Effector CD4-positive, alpha-beta T cell (primary cell): ENCODE results near the gene UGCG.
A peak's percentile ranks its signal among the peaks of the same experiment; 100 is the strongest.
"Not testable (repeated sequence)": the region's sequence is repeated elsewhere in the genome, so short reads cannot be mapped to it uniquely, and the experiment has no call there.

Source experiments
- DNase-seq: peaks from one replicate; pipeline ENCODE4 v3.0.0-alpha.2; 2020
- total RNA-seq: gene quantifications from one replicate; lab custom pipeline; 2026; lab: John Stamatoyannopoulos, UW

UGCG gene
- total RNA-seq: 101 reads per million, percentile 83 among the genes with 10 or more reads in this experiment

- DNase-seq: peak; percentile 80
These were observed at the start of gene UGCG for GRCh38 chr9:111895996-111896941. Gene UGCG (plus strand): TSS chr9:111896814. CDS start chr9:111897216, 402 bp downstream.

- no peak for DNase-seq
These were observed 45.1 kb upstream of the UGCG start for GRCh38 chr9:111851553-111851952.

DNA sequence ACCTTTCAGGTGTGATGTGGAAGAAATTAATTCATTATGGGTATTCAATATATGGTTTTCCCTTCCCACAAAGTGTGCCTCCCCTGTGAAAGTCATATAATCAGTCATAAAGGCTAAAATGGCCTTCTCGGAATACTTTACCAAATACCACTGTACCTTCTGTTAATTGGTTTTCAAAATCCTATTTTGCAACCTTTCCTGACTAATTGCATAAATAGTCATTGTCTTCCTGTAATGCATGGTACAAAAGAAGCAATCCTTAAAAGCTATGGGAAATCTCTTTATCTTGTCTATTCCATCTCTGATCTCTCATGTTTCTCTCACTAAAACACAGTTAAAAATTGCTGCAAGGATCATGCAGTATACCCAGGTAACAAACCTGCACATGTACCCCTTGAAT, 44.3 kb upstream of the UGCG start:
- DNase-seq: no peak

GRCh38 chr9:111853450-111853827, 43.2 kb upstream of the UGCG start:
- DNase-seq: no peak

DNA sequence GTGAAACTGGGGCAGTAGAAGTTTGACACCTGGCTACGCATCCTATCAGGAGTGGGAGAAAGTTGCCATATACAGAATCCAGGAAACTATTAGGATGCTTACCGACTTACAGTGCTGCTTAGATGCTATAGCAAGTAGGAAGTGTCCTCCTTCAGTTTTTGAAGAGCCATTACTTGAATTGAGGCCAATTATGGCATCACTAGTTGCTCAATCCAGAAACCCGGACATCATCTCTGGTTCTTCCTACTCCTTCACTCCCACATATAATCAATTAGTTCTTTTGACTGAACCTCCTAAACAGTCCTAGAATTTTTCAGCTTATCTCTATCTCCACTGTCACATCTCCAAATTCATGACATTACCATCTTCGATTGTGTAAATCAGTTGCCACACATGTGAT, 41.8 kb upstream of the UGCG start:
- DNase-seq: no peak

GRCh38 chr9:111857555-111858211, 38.9 kb upstream of the UGCG start:
- DNase-seq: no peak

- no peak for DNase-seq
These were observed 36.2 kb upstream of the UGCG start for GRCh38 chr9:111860443-111860842.

- DNase-seq: no peak
These were observed 33.0 kb upstream of the UGCG start for GRCh38 chr9:111863636-111864035.

GRCh38 chr9:111866976-111867375, 29.6 kb upstream of the UGCG start:
- DNase-seq: no peak

DNA sequence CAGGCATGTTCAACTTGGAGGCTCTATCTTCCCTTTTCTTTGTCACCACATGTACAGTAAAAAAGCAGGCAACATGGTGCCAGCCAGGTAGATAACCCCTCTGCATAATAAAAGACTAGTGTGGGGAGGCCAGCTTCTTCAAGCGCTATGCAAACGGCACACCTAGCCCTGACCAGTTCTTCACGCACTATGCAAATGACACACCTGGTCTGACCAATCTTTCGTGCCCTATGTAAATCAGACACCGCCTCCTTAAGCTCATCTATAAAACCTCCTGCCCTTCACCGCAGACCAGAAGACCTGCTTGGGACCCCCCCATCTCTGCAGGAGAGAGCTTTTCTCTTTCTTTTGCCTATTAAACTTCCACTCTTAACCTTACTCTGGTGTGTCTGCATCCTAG, 28.1 kb upstream of the UGCG start:
- no peak for DNase-seq

DNA sequence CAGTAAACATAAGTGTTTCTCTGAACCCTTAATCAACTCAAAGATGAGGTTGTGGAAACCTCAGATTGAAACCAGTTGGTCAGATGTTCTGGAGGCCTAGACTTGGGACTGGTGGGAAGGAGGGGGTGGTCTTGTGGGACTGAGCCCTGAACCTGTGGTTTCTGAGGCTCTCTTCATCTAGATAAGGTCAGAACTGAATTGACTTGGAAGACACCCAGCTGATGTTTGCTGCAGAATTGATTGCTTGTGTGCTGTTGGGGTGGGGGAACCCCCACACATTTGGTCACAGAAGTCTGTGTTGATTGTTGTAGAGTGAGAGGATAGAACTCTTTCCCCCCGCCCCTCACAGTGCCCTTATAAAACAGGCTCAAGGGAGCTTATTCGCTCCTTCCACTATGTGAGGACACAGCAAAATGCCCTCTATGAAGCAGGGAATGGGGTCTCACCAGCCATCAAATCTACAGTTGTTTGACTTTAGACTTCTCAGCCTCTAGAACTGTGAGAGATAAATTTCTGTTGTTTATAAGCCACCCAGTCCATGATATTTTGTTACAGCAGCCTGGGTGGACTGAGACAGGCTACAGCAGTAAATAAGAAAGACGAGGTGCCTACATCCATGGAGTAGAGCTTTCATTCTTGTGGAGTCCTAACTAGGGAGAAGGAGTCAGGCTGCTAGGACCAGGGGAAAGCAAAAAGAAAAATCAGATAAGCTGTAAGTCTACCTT, 25.7 kb upstream of the UGCG start:
- DNase-seq: no peak

GRCh38 chr9:111871499-111871855, 25.1 kb upstream of the UGCG start:
- no peak for DNase-seq

- no peak for DNase-seq
These were observed 23.7 kb upstream of the UGCG start for GRCh38 chr9:111872886-111873285.

DNA sequence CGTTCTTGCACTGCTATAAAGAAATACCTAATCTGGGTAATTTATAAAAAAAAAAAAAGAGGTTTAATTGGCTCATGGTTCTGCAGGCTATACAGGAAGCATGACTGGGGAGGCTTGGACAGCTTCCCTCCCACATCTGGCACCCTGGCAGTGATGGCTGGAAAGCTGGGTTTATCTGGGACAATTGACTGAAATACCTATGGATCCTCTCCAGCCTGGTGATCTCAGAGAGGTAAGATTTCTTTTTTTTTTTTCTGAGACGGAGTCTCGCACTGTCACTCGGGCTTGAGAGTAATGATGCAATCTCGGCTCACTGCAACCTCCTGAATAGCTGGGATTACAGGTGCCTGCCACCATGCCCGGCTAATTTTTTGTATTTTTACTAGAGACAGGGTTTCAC, 22.7 kb upstream of the UGCG start:
- DNase-seq: no peak

- no peak for DNase-seq
These were observed 22.1 kb upstream of the UGCG start for GRCh38 chr9:111874500-111874899.

GRCh38 chr9:111875291-111875690, 21.3 kb upstream of the UGCG start:
- not testable (repeated sequence) for DNase-seq

DNA sequence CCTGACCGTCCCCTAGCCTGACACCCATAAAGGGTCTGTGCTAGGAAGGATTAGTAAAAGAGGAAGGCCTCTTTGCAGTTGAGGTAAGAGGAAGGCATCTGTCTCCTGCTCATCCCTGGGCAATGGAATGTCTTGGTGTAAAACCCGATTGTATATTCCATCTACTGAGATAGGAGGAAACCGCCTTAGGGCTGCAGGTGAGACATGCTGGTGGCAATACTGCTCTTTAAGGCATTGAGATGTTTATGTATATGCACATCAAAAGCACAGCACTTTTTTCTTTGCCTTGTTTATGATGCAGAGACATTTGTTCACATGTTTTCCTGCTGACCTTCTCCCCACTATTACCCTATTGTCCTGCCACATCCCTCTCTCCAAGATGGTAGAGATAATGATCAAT, 20.9 kb upstream of the UGCG start:
- DNase-seq: not testable (repeated sequence)

- no peak for DNase-seq
These were observed 20.4 kb upstream of the UGCG start for GRCh38 chr9:111876179-111876578.

- no peak for DNase-seq
These were observed 19.2 kb upstream of the UGCG start for GRCh38 chr9:111877420-111877819.

GRCh38 chr9:111878946-111879345, 17.7 kb upstream of the UGCG start:
- DNase-seq: no peak

- no peak for DNase-seq
These were observed 9.5 kb upstream of the UGCG start for GRCh38 chr9:111886983-111887718.

- no peak for DNase-seq
These were observed 6.3 kb upstream of the UGCG start for GRCh38 chr9:111890334-111890733.

DNA sequence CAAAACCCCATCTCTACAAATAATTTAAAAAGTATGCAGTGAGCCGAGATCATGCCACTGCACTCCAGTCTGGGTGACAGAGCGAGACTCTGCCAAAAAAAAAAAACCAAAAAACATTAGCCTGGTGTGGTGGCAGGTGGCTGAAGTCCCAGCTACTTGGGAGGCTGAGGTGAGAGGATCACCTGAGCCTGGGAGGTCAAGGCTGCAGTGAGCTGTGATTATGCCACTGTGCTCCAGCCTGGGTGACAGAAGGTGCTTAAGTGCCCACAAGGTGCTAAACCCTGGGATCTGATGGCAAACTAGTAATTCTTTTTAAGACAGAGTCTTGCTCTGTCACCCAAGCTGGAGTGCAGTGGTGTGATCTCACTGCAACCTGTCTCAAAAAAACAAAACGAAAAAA, 5.7 kb upstream of the UGCG start:
- not testable (repeated sequence) for DNase-seq
